Retinal pigment epithelial cell (primary cell): ENCODE measurements around the gene PLCG2.

Source experiments
- DNase-seq: peaks from one replicate; pipeline ENCODE4 v3.0.0-alpha.2; 2010; ENCODE audit warnings: low read depth
- H3K4me3 ChIP-seq: 2 replicates; pipeline ENCODE4 v1.5.1; 2011; ENCODE audit warnings: mild to moderate bottlenecking, low read length, control low read depth, moderate library complexity
- TF ChIP-seq, protein P1 (sequence below): conservative IDR thresholded peaks from 2 replicates; pipeline ENCODE4 v1.5.1; 2011; ENCODE audit warnings: low read depth, low read length, control low read depth, inconsistent platforms

Gene PLCG2

DNA sequence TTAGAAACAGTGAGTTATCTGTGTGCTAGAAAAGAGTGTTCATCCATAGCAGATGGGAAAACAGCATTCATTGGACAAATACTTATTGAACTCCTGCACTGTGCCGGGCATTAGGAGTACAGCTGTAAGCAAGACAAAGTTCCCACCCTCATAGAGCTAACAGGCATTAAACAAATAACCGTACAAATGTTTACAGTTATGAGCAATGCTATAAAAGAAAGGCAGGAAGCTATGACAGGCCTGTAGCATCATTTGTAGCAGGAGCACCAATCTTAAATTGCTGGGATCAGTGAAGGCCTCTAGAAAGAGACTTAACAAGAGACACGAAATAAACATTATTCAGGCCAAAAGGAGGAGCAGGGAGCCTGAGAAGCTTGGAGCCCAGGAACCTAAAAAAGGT is 216.6 kb downstream of the PLCG2 start:
- no peak overlapping the region for H3K4me3 ChIP-seq
- TF ChIP-seq, protein P1, sequence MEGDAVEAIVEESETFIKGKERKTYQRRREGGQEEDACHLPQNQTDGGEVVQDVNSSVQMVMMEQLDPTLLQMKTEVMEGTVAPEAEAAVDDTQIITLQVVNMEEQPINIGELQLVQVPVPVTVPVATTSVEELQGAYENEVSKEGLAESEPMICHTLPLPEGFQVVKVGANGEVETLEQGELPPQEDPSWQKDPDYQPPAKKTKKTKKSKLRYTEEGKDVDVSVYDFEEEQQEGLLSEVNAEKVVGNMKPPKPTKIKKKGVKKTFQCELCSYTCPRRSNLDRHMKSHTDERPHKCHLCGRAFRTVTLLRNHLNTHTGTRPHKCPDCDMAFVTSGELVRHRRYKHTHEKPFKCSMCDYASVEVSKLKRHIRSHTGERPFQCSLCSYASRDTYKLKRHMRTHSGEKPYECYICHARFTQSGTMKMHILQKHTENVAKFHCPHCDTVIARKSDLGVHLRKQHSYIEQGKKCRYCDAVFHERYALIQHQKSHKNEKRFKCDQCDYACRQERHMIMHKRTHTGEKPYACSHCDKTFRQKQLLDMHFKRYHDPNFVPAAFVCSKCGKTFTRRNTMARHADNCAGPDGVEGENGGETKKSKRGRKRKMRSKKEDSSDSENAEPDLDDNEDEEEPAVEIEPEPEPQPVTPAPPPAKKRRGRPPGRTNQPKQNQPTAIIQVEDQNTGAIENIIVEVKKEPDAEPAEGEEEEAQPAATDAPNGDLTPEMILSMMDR, result no peak
- no peak for DNase-seq

DNA sequence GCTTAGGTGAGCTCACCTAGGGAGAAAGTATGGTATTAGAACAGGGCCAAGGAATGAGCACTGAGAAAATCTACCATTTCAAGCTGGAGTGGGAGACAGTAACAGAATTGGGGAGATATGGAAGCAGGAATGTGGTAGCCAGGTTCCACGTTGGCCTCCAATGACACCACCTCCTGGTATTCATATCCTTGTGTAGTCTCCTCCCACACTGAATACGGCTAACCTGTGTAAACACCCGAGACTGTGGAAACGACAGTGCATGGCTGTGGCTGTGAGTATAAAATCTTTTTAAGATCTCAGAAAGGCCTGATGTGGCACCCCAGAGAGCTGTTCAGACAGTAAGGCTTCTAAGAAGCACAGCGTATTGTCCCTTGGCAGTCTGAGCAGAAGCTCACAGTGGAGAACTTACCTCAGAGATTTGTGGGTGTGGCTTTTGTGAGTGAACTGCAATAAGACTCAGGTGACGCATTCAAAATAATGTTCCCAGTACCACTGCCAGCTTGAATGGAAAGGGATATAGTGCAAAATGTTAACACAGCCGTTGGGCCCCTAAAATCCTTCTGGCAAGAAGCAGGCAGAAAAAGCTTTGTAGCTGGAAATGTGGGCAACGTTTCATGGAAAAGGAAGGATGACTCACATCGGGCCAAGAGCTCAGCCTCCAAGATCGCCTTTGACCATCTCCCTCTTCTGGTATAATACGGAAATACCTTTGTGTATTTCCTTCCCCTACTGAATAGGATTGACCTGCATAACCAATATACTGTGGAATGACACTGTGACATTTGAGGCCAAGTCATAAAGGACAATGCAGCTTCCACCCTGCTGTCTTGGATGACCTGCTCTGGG is 217.8 kb downstream of the PLCG2 start:
- TF ChIP-seq, protein P1, result peak; percentile 55
- H3K4me3 ChIP-seq, result no peak overlapping the region
- peak; percentile 84 for DNase-seq

DNA sequence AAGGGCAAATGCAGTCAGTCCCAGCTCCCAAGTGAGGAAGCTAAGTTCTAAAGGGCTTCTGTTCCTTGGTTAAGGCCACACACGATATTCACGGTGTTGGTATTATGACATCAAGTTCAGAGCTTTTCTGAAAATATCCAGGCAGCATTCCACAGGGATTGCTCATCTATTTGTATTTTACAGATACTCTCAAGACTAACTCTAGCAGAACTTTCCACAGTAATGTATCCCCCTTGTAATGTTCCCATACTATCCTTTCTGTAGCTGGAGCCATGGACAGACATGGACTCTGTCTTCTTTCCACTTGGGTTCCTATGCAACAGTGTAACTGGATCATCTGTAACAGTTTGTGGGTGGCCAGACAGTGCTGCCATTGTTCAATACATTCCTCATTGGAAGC is 218.6 kb downstream of the PLCG2 start:
- H3K4me3 ChIP-seq, result no peak overlapping the region
- TF ChIP-seq, protein P1, result no peak
- peak; percentile 85 for DNase-seq

DNA sequence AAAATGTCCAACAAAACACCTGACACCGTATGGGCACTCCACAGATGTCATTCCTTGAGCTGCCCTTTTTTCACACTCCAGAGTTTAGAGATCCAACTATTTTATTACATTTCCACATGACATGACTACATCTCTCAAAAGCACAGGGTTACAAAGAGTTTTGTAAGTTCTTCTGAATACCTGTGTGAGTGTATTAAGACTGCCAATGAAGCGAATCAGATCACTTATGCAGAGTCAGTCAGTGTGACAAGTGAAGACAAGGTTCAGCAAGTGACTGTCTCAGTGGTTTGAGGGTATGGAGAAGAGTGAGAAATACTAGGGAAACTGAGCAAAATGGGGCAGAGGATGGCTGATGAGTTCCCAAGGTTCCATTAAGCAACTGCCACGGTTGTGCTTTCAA is 223.7 kb downstream of the PLCG2 start:
- TF ChIP-seq, protein P1, result no peak
- no peak overlapping the region for H3K4me3 ChIP-seq
- DNase-seq, result no peak

DNA sequence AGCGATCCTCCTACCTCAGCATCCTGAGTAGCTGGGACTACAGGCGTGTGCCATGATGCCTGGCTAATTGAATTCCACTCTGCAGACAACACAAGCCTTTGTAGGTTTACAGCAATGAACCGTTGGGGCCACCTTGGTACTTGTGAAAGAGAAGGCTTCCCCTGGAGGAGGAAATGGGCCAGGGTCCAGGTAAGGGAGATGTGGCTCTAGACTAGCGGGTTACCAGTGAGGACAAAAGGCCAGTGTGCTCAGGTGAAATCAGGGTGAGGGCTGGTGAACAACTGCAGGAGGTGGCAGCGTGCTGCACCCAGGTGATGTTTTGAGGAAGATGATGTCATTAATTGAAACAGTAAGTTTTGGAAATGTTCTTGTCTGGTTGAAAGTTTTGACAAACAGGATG is 225.5 kb downstream of the PLCG2 start:
- TF ChIP-seq, protein P1, result no peak
- no peak overlapping the region for H3K4me3 ChIP-seq
- DNase-seq, result peak; percentile 82

DNA sequence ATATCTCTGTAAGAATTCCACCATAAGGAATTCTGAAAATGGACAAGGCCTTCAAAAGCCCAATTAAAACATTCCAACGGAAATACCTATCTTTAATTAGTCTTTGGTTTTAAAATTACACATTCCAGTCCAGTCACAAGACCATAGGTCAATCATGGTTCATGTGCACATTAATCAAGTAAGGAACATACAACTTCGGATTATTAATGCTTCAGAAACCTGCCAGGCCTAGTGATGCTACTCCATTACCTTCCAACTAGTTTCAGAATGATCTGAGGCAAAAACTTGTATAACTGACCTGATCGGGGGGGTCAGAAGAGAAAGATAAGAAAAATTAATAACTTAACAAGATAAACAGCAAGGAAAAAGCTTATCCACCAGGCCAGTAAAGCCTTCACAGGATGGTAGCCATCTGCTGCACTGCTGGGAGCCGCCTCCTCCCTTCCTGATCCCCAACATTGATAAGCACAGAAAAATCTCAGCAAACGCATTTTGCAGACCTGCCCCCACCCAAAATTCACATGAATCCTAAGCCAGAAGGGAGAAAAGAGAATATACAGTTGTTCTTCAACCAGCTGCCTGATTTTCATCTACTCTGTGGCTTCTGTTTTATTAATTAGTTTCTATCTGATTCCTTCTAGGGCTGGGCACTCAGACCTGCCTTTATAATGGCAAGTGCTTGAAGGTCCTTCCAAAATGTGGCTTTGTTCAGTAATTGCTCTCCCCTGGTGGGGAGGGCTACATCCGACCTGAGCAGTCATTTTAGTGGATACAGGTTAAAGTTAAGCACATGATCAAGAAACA is 226.1 kb downstream of the PLCG2 start:
- TF ChIP-seq, protein P1, result no peak
- H3K4me3 ChIP-seq, result no peak overlapping the region
- DNase-seq, result peak; percentile 99

- no peak overlapping the region for H3K4me3 ChIP-seq
- TF ChIP-seq, protein P1, result no peak
These were observed 226.9 kb downstream of the PLCG2 start for GRCh38 chr16:82006036-82006435.

More at GRCh38 chr16:82006036-82006435, 226.9 kb downstream of the PLCG2 start:
- DNase-seq, result no peak
